ENCODE results near the gene TAS1R3. TPM values are rescaled to one million over a fixed set of nuclear protein-coding genes. Genes with fewer than 3 reads are reported as not detected.

Gene TAS1R3
- total RNA-seq, 1 experiment from 2014 or later = 0.22 TPM

DNA sequence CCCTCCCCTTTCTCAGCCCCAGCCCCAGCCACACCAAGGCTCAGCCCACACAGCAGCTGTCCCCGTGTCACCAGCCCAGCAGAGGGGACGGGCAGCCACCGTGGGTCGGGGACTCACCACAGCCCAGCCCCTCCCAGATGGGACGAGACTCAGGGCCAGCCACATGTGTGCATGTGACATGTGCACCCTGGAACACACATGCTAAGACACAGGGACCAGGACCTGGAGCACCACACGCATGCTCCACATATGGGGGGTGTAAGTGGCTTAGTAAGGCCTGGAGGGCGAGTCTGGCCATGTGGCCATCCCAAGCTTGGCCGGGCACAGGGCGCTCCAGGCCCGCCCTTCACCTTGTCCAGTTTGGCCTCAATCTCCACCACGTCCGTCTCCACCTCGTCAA, 27.3 kb upstream of the TAS1R3 start:
- POLR2A ChIA-PET = interaction anchor here (1.0 to 2.6 kb wide), 2 partner anchors 8 to 12 kb away, joined by 3 to 7 read pairs; no protein-coding TSS in a partner anchor
- no peaks in the 10 kb centered on the region for H3K36me3 Mint-ChIP-seq
- no peak overlapping the region for H3K27ac Mint-ChIP-seq
- CTCF ChIA-PET = interaction anchor here (7.6 kb wide), 1 partner anchor 12 kb away, joined by 81 read pairs; no protein-coding TSS in a partner anchor
- peaks cover 6% of the 10 kb centered on the region; the same call in 1 of the 2 replicates for H3K27me3 Mint-ChIP-seq (ENCODE audit: low read depth)
- H3K4me1 Mint-ChIP-seq = peaks cover 21% of the 10 kb centered on the region
- ATAC-seq (no peak), DNase-seq (ENCODE audit: low spot score) (no peak)
- no peak overlapping the region for H3K4me3 Mint-ChIP-seq
- H3K9me3 Mint-ChIP-seq = no peaks in the 10 kb centered on the region
- TF ChIP-seq RORB (CRISPR knock-in tag; IDR thresholded peaks at IDR 0.05) (no peak), CREM (CRISPR knock-in tag; IDR thresholded peaks at IDR 0.05) (no peak), ZBTB21 (CRISPR knock-in tag; IDR thresholded peaks at IDR 0.05; ENCODE audit: borderline replicate concordance) (no peak), NR3C1 (CRISPR knock-in tag; conservative IDR thresholded peaks at IDR 0.05; ENCODE audit: low read depth) (no peak), TP53 (CRISPR knock-in tag; IDR thresholded peaks at IDR 0.05) (no peak), ZNF396 (CRISPR knock-in tag; IDR thresholded peaks at IDR 0.05; ENCODE audit: borderline replicate concordance) (no peak), GABPB1 (CRISPR knock-in tag; IDR thresholded peaks at IDR 0.05) (no peak), FOXP1 (CRISPR knock-in tag; IDR thresholded peaks at IDR 0.05; ENCODE audit: borderline replicate concordance) (no peak), OVOL2 (CRISPR knock-in tag; IDR thresholded peaks at IDR 0.05; ENCODE audit: borderline replicate concordance) (no peak), RELA (CRISPR knock-in tag; IDR thresholded peaks at IDR 0.05; ENCODE audit: borderline replicate concordance) (no peak), NR1H2 (CRISPR knock-in tag; IDR thresholded peaks at IDR 0.05) (no peak), JAZF1 (CRISPR knock-in tag; IDR thresholded peaks at IDR 0.05) (no peak)
- TF ChIP-seq, protein P1, sequence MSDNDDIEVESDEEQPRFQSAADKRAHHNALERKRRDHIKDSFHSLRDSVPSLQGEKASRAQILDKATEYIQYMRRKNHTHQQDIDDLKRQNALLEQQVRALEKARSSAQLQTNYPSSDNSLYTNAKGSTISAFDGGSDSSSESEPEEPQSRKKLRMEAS (CRISPR knock-in tag; IDR thresholded peaks at IDR 0.05) = no peak
- TF ChIP-seq, protein P2, sequence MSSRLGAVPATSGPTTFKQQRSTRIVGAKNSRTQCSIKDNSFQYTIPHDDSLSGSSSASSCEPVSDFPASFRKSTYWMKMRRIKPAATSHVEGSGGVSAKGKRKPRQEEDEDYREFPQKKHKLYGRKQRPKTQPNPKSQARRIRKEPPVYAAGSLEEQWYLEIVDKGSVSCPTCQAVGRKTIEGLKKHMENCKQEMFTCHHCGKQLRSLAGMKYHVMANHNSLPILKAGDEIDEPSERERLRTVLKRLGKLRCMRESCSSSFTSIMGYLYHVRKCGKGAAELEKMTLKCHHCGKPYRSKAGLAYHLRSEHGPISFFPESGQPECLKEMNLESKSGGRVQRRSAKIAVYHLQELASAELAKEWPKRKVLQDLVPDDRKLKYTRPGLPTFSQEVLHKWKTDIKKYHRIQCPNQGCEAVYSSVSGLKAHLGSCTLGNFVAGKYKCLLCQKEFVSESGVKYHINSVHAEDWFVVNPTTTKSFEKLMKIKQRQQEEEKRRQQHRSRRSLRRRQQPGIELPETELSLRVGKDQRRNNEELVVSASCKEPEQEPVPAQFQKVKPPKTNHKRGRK (CRISPR knock-in tag; IDR thresholded peaks at IDR 0.05; ENCODE audit: borderline replicate concordance) = no peak
- TF ChIP-seq, protein P3, sequence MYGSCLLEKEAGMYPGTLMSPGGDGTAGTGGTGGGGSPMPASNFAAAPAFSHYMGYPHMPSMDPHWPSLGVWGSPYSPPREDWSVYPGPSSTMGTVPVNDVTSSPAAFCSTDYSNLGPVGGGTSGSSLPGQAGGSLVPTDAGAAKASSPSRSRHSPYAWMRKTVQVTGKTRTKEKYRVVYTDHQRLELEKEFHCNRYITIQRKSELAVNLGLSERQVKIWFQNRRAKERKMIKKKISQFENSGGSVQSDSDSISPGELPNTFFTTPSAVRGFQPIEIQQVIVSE (CRISPR knock-in tag; IDR thresholded peaks at IDR 0.05; ENCODE audit: borderline replicate concordance) = no peak
- TF ChIP-seq, protein P4, sequence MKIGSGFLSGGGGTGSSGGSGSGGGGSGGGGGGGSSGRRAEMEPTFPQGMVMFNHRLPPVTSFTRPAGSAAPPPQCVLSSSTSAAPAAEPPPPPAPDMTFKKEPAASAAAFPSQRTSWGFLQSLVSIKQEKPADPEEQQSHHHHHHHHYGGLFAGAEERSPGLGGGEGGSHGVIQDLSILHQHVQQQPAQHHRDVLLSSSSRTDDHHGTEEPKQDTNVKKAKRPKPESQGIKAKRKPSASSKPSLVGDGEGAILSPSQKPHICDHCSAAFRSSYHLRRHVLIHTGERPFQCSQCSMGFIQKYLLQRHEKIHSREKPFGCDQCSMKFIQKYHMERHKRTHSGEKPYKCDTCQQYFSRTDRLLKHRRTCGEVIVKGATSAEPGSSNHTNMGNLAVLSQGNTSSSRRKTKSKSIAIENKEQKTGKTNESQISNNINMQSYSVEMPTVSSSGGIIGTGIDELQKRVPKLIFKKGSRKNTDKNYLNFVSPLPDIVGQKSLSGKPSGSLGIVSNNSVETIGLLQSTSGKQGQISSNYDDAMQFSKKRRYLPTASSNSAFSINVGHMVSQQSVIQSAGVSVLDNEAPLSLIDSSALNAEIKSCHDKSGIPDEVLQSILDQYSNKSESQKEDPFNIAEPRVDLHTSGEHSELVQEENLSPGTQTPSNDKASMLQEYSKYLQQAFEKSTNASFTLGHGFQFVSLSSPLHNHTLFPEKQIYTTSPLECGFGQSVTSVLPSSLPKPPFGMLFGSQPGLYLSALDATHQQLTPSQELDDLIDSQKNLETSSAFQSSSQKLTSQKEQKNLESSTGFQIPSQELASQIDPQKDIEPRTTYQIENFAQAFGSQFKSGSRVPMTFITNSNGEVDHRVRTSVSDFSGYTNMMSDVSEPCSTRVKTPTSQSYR (CRISPR knock-in tag; IDR thresholded peaks at IDR 0.05) = no peak

DNA sequence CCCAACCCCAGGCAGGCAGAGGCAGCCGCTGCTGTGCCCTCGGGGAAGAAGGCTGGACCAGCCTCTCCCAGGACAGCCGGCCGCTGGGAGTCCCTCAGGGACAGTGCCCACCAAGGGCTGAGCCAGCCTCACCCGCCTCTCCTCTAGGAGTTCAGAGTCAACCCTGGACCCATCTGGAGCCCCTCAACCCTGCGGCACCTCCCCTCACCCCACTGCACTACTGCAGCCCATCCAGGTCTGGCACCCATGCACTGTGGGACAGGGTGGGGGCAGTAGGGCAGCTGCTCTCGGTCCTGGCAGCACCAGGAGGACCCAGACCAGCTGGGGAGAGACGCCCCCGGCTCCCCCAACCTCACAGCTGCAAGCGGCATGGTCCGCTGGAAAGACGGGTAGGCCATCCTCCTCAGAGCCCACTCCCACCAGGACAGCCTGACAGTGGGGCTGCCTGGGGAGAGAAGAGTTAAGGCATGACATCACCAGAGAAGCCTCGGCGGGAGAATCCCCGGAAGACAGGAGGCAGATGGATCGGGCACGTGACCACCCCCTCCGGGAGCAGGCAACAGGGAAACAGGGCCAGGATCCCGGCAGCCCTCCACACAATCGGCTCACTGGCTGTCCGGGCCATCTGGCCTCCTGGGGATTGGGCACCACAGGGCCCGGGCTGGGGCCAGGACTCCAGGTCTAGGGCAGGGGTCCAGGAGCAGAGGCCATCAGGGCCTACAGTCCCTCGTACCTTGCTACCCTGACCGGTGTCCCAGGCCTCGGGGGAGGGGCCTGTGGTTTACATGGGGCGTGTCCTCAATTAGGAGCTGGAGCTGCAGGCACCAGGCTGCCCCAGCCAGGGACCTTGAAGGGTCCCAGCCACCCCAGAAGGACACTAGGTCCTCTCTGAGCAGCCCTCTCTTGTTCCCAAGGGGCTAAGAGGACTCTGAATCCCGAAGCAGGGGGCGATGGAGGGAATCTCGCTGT, 26.5 kb upstream of the TAS1R3 start:
- ChIA-PET POLR2A (interaction anchor here (1.0 to 2.6 kb wide), 3 partner anchors 9 to 13 kb away, joined by 3 to 7 read pairs (median 5); no protein-coding TSS in a partner anchor), CTCF (interaction anchor here (0.6 to 7.6 kb wide), 13 partner anchors 11 to 271 kb away, joined by 3 to 81 read pairs (median 3); partner anchors contain the start of gene CCNL2)
- peaks cover 6% of the 10 kb centered on the region; the same call in 1 of the 2 replicates for H3K27me3 Mint-ChIP-seq (ENCODE audit: low read depth)
- ATAC-seq = peak; percentile 1; the same call in 1 of the 2 replicates
- peaks cover 21% of the 10 kb centered on the region for H3K4me1 Mint-ChIP-seq
- DNase-seq (ENCODE audit: low spot score) = peak; percentile 61
- H3K4me3 Mint-ChIP-seq = no peak overlapping the region
- H3K27ac Mint-ChIP-seq = no peak overlapping the region
- no peaks in the 10 kb centered on the region for H3K9me3 Mint-ChIP-seq
- no peaks in the 10 kb centered on the region for H3K36me3 Mint-ChIP-seq
- TF ChIP-seq, protein P5, sequence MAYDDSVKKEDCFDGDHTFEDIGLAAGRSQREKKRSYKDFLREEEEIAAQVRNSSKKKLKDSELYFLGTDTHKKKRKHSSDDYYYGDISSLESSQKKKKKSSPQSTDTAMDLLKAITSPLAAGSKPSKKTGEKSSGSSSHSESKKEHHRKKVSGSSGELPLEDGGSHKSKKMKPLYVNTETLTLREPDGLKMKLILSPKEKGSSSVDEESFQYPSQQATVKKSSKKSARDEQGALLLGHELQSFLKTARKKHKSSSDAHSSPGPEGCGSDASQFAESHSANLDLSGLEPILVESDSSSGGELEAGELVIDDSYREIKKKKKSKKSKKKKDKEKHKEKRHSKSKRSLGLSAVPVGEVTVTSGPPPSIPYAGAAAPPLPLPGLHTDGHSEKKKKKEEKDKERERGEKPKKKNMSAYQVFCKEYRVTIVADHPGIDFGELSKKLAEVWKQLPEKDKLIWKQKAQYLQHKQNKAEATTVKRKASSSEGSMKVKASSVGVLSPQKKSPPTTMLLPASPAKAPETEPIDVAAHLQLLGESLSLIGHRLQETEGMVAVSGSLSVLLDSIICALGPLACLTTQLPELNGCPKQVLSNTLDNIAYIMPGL (CRISPR knock-in tag; IDR thresholded peaks at IDR 0.05) = no peak
- no peak for TF ChIP-seq NFE2L1 (CRISPR knock-in tag; IDR thresholded peaks at IDR 0.05)
- TF ChIP-seq GTF2I (CRISPR knock-in tag; conservative IDR thresholded peaks at IDR 0.05) = no peak
- TF ChIP-seq, protein P6, sequence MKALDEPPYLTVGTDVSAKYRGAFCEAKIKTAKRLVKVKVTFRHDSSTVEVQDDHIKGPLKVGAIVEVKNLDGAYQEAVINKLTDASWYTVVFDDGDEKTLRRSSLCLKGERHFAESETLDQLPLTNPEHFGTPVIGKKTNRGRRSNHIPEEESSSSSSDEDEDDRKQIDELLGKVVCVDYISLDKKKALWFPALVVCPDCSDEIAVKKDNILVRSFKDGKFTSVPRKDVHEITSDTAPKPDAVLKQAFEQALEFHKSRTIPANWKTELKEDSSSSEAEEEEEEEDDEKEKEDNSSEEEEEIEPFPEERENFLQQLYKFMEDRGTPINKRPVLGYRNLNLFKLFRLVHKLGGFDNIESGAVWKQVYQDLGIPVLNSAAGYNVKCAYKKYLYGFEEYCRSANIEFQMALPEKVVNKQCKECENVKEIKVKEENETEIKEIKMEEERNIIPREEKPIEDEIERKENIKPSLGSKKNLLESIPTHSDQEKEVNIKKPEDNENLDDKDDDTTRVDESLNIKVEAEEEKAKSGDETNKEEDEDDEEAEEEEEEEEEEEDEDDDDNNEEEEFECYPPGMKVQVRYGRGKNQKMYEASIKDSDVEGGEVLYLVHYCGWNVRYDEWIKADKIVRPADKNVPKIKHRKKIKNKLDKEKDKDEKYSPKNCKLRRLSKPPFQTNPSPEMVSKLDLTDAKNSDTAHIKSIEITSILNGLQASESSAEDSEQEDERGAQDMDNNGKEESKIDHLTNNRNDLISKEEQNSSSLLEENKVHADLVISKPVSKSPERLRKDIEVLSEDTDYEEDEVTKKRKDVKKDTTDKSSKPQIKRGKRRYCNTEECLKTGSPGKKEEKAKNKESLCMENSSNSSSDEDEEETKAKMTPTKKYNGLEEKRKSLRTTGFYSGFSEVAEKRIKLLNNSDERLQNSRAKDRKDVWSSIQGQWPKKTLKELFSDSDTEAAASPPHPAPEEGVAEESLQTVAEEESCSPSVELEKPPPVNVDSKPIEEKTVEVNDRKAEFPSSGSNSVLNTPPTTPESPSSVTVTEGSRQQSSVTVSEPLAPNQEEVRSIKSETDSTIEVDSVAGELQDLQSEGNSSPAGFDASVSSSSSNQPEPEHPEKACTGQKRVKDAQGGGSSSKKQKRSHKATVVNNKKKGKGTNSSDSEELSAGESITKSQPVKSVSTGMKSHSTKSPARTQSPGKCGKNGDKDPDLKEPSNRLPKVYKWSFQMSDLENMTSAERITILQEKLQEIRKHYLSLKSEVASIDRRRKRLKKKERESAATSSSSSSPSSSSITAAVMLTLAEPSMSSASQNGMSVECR (CRISPR knock-in tag; IDR thresholded peaks at IDR 0.05; ENCODE audit: borderline replicate concordance) = 0 out of 2 replicates have a peak, but pooled peaks have one; percentile 9
- no peak for TF ChIP-seq RELA (CRISPR knock-in tag; IDR thresholded peaks at IDR 0.05; ENCODE audit: borderline replicate concordance)
- TF ChIP-seq PRRX2 (CRISPR knock-in tag; IDR thresholded peaks at IDR 0.05) = no peak
- TF ChIP-seq OVOL2 (CRISPR knock-in tag; IDR thresholded peaks at IDR 0.05; ENCODE audit: borderline replicate concordance) = no peak
- no peak for TF ChIP-seq ELF4 (CRISPR knock-in tag; IDR thresholded peaks at IDR 0.05; ENCODE audit: low read depth)

Data from WTC11 (cell line).